ENCODE data around the gene CDH22.

- TF ChIP-seq EP300 (conservative IDR thresholded peaks at IDR 0.05; ENCODE audit: poor library complexity, severe bottlenecking) (no peak), CTCF (IDR thresholded peaks at IDR 0.05; ENCODE audit: poor library complexity, severe bottlenecking) (no peak), REST (IDR thresholded peaks at IDR 0.05; ENCODE audit: borderline replicate concordance) (no peak), POLR2AphosphoS5 (IDR thresholded peaks at IDR 0.05) (no peak)
Measured at GRCh38 chr20:46307999-46308257, 370 bp downstream of the CDH22 start.

All from neural cell (in vitro differentiated cells).